Prostate gland (tissue), 2 donors: ENCODE data around the gene MAP7D2. TPM values are rescaled to one million over a fixed set of nuclear protein-coding genes. Genes with fewer than 3 reads are reported as not detected.
A peak's percentile ranks its signal among the peaks of the same experiment; 100 is the strongest.

ENCODE experiments used
- DNase-seq: peaks from one replicate; pipeline ENCODE4 v3.0.0-alpha.2; 2019; ENCODE audit warnings: low spot score
- H3K27ac ChIP-seq, 2 donors: fragments of 200-600 bp; sonication (generic); 2 replicates each; pipeline ENCODE4 v1.5.1; 2017 to 2019
- H3K27me3 ChIP-seq: fragments of 200-600 bp; sonication (generic); replicated peaks from 2 replicates; pipeline ENCODE4 v1.5.1; 2019; ENCODE audit not compliant: insufficient read depth
- H3K36me3 ChIP-seq, 2 donors: fragments of 200-600 bp; sonication (generic); 1 replicate in 1 of 2; 2 replicates in 1 of 2; pipeline versions ENCODE4 v1.5.1 to v1.8.1; 2017 to 2019
- H3K4me1 ChIP-seq: fragments of 200-600 bp; sonication (generic); replicated peaks from 2 replicates; pipeline ENCODE4 v1.5.1; 2019
- H3K4me3 ChIP-seq, 2 donors: fragments of 200-600 bp; sonication (generic); 2 replicates each; pipeline ENCODE4 v1.5.1; 2017 to 2019
- H3K9me3 ChIP-seq: fragments of 200-600 bp; sonication (generic); 2 replicates; pipeline ENCODE4 v1.5.1; 2017
- CTCF ChIP-seq, 4 experiments: fragments of 200-600 bp in 2 of 4; fragments of 450-650 bp in 2 of 4; sonication (generic) in 2 of 4; IDR thresholded peaks; 1 replicate in 3 of 4; 2 replicates in 1 of 4; pipeline ENCODE4 v1.5.1; 2016 to 2019; ENCODE audit warnings: antibody characterized with exemption in 4 of 4, mild to moderate bottlenecking in 2 of 4, moderate library complexity in 2 of 4
- POLR2A ChIP-seq: fragments of 450-650 bp; IDR thresholded peaks from one replicate; pipeline ENCODE4 v1.6.1; 2016; ENCODE audit warnings: antibody characterized with exemption, mild to moderate bottlenecking
- POLR2AphosphoS5 ChIP-seq: sonication (generic); formaldehyde crosslinking; IDR thresholded peaks from one replicate; pipeline ENCODE4 v1.6.1; 2017; ENCODE audit warnings: antibody characterized with exemption
- WGBS: methylation state at CpG from one replicate; pipeline ENCODE4 v1.1.5; 2018; 5-methylcytosine and 5-hydroxymethylcytosine counted together
- intact Hi-C: fragments of 100-400 bp; cut with DNase I; formaldehyde crosslinking; loops from one replicate; pipeline ENCODE4 v1.14.2; 2022
- total RNA-seq, 2 donors: library from RNA; depleted of rRNA; stranded (reverse); fragments of >200 nt; gene quantifications; one replicate each; pipeline ENCODE4 v1.1.0, GENCODE V29; 2016

Gene MAP7D2
- total RNA-seq, 2 donors from 2014 or later = 1.3 to 9.9 TPM

- TF ChIP-seq CTCF (IDR thresholded peaks at IDR 0.05) = no peak
- TF ChIP-seq POLR2AphosphoS5 = peak; percentile 94
- peak; percentile 83 for TF ChIP-seq POLR2A
- intact Hi-C loops = loop anchor here (5.0 kb wide), 1 partner anchor 126 kb away; the partner anchor contains the start of gene RPS6KA3
- H3K4me1 ChIP-seq = no peaks in the 10 kb centered on the region
- no peaks in the 10 kb centered on the region for H3K9me3 ChIP-seq
- WGBS = under 1% methylated on average over 63 of the region's 82 CpGs
- H3K36me3 ChIP-seq = no peaks in the 10 kb centered on the region
- H3K27ac ChIP-seq = peak within 1 kb of the TSS; percentile 83 to 89
- peak within 1 kb of the TSS; percentile 57 for H3K4me3 ChIP-seq
- DNase-seq = peak; percentile 95
- H3K27me3 ChIP-seq = no peaks in the 10 kb centered on the region
Measured at GRCh38 chrX:20141281-20142220, 24.8 kb upstream of the MAP7D2 start, which contains the start of gene EIF1AX. EIF1AX (minus strand) TSS chrX:20141838; CDS start chrX:20141640, 198 bp downstream.

DNA sequence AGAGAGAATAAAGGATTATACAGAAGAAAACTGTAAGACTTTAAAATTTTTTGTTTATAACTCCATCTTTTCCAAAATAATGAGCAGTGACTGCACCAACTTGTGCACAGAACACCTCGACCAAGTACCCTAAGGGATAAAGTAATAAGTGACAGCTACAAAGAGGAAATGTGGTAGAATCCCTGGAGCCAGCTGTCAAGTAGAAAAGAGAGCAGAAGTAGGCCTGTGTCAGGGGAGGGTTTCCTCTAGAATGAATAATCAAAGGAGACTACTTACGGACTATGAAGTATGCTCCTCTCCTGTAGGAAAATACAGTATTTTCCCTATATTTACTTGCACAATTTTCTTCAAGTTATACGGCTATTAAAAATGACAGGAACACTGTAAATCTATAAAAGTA is 23.7 kb upstream of the MAP7D2 start:
- H3K36me3 ChIP-seq = no peaks in the 10 kb centered on the region
- DNase-seq = no peak
- whole genome bisulfite sequencing = 0% methylated on average over 3 of the region's 3 CpGs
- intact Hi-C loops = loop anchor here (5.0 kb wide), 1 partner anchor 127 kb away; the partner anchor contains the start of gene RPS6KA3
- no peaks in the 10 kb centered on the region for H3K9me3 ChIP-seq
- H3K4me1 ChIP-seq = no peaks in the 10 kb centered on the region
- no peak for TF ChIP-seq POLR2AphosphoS5
- TF ChIP-seq CTCF (IDR thresholded peaks at IDR 0.05) = no peak
- no peak for TF ChIP-seq POLR2A
- H3K27me3 ChIP-seq = no peaks in the 10 kb centered on the region
- H3K27ac ChIP-seq = no peak overlapping the region
- H3K4me3 ChIP-seq = peak overlapping the region; percentile 57

DNA sequence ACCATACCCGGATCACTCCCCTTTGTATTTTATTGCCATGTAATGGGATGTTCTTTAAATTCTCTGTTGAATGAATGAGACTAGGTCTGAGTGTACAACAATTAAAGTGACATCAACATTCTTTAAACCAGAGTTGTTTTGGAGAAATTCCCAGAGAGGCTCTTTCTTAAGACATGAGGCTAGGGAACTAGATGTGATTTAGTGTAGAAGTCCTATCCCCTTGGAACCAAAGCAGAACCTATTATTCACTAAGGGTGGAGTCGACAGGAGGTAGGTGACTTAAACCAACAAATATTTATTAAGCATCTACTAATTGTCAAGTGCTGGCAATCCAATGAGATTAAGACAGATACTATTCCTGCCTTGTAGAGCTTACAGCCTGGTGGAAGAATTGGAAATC is 23.3 kb upstream of the MAP7D2 start:
- H3K4me1 ChIP-seq = no peaks in the 10 kb centered on the region
- H3K27me3 ChIP-seq = no peaks in the 10 kb centered on the region
- no peak for TF ChIP-seq POLR2A
- TF ChIP-seq POLR2AphosphoS5 = no peak
- no peak for TF ChIP-seq CTCF (IDR thresholded peaks at IDR 0.05)
- 13% methylated on average over 2 of the region's 2 CpGs for WGBS
- H3K4me3 ChIP-seq = peak overlapping the region; percentile 57
- H3K36me3 ChIP-seq = no peaks in the 10 kb centered on the region
- intact Hi-C loops = loop anchor here (5.0 to 10.0 kb wide), 2 partner anchors 127 to 235 kb away; partner anchors contain the start of gene RPS6KA3
- H3K27ac ChIP-seq = no peak overlapping the region
- no peak for DNase-seq
- H3K9me3 ChIP-seq = no peaks in the 10 kb centered on the region

DNA sequence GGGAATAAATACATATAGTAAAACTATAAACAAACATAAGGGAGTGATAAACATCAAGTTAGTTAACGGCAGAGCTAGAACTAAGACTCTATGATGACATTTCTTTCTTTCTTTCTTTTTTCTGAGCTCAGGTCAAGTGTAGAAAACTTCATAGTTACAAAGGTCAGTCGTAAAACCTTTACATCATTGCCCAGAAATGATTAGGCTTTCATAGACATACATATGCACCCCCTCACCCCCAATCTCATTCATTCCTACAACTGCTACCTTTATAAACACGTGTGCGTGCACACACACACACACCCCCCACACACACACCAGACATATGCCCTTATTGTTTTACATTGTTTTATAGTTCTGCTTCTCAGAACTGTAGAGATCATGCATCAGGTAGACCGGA is 19.2 kb upstream of the MAP7D2 start:
- intact Hi-C loops = loop anchor here (10.0 kb wide), 1 partner anchor 231 kb away; no protein-coding TSS in a partner anchor
- Histone ChIP-seq H3K27ac (no peak overlapping the region), H3K9me3 (no peaks in the 10 kb centered on the region), H3K27me3 (no peaks in the 10 kb centered on the region), H3K4me3 (no peak overlapping the region), H3K36me3 (no peaks in the 10 kb centered on the region), H3K4me1 (no peaks in the 10 kb centered on the region)
- 21% methylated on average over 5 of the region's 5 CpGs for WGBS
- no peak for TF ChIP-seq CTCF (IDR thresholded peaks at IDR 0.05)
- no peak for DNase-seq
